ENCODE data around the gene VWA8.
"Not testable (repeated sequence)": the region's sequence is repeated elsewhere in the genome, so short reads cannot be mapped to it uniquely, and the experiment has no call there.

Gene VWA8

DNA sequence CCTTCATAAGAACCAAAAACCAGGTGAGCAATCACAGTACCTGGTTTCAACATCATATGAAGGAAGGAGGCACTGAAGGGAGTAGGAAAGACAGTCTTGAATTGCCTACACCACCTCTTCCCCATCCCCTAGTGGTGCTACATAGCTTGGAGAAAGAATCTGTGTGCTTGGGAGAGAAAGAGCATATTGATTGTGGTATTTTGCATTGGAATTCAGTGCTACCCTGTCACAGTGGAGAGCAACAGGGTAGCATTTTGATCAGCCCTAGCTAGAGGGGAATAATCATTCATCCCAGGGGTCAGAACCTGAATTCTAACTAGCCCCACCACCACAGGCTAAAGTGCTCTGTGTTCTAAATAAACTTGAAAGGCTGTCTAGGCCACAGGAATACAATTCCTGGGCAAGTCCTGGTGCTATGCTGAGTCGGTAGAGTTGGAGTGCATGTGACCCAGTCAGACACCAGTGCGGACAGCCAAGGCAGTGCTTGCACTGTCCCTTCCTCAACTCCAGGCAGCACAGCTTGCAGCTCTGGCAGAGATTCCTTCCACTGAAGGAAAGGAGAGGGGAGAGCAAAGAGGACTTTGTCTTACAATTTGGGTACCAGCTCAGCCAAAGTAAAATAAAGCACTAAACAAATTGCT lies 158.7 kb downstream of the VWA8 start:
- DNase-seq = no peak

- DNase-seq = no peak
Observed at GRCh38 chr13:41791056-41791455, 169.9 kb downstream of the VWA8 start.

DNA sequence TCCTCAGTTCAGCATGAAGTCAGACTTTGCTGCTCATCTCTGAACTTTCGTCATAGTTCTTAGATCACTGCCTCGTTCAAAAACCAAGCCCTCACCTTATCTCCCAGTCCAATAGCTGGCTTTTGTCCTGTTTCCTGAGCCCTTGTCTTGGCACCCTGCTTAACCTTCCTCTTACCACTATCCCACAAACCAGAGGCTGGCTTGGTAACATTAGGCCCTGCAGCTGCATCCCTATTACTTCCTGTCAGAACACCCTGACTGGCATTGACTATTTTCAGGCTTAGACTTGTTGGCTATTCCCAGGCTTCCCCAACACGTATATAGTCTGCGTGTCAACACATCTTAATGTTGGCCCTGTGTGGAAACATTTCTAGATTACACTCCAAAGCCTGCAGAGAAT lies 172.4 kb downstream of the VWA8 start:
- no peak for DNase-seq

DNA sequence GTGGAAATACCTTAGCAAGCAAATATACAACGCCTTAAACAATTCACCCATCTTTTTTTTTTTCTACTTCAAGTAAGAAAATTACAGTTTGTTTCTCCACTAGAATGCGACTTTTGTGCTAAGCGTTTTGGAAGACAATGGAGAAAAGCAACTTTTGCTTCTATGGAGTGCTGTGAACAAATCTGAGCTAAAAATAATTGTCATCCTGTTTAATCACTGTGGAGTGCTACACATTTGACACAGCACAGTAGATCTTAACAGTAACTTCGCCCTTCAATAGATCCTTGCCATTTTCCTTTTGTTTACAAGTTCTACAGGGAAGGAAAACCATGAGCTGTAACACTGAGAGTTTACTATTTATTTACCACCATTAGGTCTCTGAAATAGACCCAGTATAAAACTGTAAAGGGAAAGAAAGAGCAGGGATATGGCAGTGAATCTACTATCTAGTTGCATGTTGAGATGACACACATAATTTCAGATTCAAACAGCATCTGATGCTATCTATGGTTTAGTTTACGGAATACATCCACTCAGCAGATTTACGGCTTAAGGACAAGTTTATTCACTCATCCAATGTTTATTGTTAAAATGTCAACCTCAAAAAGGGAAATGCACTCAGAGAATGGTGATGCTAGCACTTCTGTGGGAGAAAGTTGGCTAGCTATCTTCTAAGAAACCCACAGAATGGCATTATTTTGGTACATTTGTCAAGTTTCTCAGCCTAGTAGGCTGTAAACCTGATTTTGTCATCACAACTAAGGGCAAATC lies 175.3 kb downstream of the VWA8 start:
- DNase-seq = no peak

DNA sequence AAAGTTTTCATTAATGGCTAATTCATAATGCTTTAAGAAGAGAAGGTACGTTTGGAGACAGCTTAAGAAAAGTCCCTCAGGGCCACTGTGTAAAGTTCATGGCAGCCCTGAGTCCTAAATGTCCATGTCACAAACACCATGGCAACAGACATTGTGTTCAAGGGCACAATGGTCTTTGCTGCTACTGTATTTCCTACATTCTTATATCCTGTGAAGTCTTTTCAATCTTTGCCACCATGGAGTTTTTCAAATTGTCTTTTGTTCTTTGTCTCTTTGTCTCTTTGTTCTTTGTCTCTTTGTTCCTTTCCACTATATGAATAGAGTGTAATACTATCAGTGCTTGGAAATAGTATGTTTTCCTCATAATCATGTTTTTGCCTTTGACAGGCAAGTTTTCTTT lies 178.8 kb downstream of the VWA8 start:
- DNase-seq = no peak

DNA sequence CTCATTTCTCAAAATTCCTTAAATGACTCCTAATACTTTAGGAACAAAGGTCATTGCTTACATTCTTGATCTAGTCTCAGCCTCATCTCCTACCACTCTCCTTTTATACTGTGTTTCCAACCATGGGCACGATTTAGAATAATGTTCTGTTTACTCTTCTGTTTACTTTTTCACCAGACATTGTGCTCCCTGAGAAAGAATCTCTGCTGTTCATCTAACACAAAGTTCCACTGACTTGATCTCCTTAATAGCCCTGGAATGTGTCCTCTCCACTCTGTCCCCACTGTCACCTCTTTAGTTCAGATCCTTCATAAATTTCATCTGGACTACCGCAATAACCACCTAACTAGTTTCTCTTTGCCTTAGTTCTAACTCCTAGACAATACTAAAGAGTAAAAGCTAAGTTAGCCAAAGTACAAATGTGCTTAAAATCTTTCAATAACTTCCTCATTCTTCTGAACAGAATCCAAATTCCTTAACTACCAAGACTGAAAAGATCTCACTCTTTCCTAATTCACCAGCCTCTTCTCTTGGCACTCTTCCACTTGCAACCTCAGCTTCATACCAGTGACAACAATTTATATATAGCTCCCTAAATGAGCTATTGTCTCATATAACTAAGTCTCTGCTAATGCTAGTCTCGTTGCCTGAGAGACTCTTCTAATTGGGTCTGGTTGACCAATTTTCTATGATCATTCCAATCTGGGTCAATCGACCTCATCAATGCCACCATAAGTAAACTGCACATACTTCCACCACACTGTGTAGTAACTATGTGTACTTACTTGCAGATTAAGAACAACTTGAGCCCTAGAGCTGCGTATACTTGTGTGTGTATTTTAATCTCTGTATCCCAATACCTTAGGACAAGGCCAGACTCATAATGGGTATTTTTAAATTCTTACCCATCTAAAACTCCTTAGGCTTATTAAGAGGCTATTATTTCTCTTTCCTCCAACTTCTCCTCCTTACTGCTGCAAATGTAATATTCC lies 179.9 kb downstream of the VWA8 start:
- no peak for DNase-seq

DNA sequence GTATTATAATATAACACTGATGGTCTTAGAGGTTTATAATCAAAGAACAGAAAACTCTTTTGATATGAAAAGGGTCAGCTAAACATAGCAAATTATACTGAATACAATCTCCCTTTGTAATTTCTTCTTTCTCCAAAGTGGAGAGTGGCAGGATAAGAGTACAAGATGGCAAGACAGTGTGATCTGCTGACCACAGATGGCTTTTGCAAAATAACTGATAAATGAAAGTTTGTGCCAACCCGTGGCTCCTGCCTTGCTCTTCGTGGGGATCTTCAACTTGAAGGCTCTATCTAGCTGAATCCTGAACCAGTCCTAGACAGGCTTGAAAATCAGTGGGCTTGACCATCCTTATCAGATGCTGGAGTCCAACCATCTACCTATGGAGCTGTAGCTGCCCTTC lies 185.7 kb downstream of the VWA8 start:
- DNase-seq = no peak

DNA sequence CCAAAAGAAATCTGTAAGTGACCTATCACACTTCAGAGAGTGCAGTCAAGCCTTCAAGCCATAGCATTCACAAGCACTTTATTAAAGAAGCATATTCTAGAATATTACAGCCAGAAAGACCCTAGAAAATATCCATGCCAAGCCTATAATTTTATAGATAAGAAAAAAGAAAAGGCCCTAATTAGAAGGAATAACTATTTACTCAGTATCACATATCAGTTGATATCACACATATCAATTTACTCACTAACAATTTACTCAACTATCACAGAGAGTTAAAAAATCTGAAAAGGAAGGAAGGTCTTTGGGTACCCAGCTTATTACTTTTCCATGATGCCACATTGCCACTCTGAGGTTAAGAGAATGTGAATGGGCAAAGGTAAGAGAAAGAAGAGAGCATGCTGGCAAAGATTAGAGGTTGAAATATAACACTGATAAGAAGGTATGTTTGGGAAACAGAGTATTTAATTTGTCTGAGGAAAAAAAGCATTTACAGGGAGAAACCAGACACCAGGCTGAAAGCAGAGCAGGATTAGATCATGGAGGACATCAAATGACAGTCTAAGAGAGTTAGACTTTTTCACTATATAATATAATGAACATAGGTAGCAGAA lies 186.2 kb downstream of the VWA8 start:
- DNase-seq = no peak

- DNase-seq = no peak
Observed at GRCh38 chr13:41767801-41768200, 193.1 kb downstream of the VWA8 start.

GRCh38 chr13:41766439-41766838 lies 194.5 kb downstream of the VWA8 start:
- DNase-seq = no peak

DNA sequence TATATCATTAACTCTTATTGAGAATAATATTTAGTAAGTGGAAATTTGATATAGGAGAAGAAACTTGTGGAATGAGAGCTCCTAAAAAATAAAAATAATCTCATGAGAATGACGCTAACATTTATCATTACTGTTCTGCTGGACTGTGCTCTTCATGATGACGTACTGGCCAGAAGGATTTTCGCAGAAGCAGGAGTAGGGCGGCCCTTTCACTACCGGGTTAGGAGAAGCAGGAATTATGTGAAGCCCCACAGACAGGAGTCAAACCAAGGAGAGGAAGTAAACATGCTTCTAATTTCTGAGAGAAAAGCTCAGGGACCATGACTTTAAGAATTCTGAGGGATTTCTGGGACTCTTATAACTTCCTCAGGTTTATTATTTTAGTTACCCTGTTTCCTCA lies 195.1 kb downstream of the VWA8 start:
- DNase-seq = no peak

- DNase-seq = no peak
Observed at GRCh38 chr13:41765020-41765419, 195.9 kb downstream of the VWA8 start.

DNA sequence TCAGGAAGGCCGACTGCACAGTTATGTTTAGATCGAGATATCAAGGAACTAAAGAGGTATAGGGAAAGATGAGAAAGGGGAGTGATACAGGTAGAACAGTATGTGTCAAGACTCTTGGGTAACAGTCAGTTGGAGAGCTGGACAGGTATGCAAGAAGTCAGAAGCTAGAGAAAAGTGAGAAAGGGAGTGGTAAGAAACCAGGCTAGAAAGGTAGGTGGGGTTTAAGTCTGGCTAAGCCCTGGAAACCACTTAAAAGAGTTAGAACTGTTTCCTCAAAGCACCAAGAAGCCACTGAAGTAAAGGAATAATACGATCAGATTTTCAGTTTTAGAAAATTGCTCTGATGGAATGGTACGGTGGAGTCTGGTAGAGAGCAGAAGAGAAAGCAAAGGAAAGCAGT lies 196.4 kb downstream of the VWA8 start:
- no peak for DNase-seq

- DNase-seq = no peak
Observed at GRCh38 chr13:41763782-41764181, 197.1 kb downstream of the VWA8 start.

DNA sequence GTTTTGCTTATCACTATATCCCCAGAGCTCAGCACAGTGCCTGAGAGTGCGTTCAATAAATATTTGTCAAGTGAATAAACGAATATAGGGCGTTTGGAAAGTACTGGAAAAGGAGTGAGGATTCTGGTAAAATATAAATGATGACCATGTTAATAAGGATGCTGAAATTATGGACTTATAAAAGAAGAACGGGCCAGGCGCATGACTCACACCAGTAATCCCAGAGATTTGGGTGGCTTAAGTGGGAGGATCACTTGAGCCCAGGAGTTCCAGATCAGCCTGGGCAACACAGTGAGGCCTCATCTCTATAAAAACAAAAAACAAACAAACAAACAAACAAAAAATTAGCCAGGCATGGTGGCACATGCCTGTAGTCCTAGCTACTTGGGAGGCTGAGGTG lies 198.1 kb downstream of the VWA8 start:
- no peak for DNase-seq

DNA sequence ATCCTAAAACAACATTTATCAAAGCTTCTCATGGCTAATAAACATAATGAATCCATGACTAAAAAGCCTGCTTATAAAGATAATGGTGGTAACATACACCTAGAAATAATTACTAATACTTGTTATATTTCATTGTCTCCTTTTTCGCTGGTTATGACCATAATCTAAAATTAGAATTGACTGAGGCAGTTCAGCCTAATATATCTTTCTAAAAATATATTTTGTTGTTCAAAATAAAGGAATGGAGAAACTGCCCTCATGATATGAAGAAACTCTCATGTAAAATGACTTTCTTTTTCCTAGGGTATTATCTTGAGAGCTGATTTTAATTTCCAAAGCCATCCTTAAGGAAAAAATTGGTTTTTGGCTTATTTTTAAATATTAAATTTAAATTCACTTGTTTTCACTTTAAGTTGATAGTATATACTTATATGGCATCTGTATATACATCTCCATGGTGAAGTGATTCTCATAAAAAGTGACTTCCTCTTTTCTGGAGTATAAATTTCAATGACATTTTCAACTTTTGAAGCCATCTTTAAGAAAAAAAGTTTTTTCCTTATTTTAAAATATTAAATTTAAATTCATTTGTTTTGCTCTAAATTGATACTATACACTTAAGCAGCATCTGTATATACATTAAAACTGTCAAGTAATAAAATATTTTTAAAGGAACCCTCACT lies 204.6 kb downstream of the VWA8 start:
- DNase-seq = no peak

DNA sequence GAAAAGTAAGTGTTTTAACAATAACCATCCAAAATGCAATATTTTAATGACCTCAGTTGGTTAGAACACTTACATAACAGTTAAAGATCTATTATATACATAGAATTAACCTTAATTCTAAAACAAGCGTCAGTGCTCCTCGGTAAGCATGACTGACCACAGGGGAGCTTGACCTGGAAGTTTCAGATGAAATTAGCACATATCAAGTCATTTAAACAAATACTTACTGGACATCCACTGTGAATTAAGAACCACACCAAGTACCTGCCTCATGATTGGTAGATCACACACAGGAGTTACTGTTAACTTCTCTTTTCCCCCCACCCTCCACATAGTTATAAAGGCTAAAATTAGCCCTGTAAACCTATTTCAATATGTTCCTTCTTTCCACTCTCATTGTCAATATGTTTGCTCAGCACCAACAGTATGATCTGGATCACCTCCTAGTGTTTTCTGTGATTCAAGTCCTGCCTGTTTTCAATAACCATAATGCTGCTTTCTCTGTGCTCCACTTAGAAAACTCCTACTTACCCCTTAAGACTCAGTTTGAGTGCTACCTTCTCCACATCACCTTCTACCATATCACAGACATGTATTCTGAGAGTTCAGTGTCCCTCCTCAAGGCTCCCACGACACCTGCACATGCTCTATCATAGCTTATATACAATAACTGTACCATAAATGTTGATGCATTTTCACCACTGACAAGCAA lies 209.0 kb downstream of the VWA8 start:
- DNase-seq = no peak

DNA sequence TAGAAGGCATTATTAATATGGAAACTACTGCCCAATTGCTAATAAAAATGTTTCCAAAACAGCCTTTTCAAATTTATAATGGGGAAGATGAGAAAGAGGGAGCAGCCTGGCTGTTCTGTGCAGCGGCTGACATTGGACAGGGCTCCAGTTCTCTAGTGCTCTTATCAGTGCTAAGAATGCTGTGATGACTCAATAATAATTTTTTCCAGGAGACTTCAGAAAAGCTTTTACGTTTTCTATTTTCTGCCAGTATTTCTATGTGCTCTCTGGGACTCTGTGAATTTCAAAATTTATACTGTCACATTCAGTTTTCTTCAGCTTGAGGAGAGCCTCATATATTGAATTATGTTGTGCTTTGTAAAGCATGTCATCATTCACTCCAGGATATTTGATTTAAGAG lies 209.6 kb downstream of the VWA8 start:
- DNase-seq = no peak

- DNase-seq = no peak
Observed at GRCh38 chr13:41746259-41746658, 214.7 kb downstream of the VWA8 start.

DNA sequence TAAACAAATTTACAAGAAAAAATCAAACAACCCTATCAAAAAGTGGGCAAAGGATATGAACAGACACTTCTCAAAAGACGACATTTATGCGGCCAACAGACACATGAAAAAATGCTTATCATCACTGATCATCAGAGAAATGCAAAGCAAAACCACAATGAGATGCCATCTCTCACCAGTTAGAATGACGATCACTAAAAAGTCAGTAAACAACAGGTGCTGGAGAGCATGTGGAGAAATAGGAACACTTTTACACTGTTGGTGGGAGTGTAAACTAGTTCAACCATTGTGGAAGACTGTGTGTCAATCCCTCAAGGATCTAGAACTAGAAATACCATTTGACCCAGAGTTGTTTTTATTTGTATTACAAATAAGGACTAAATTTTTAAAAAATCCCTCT lies 215.4 kb downstream of the VWA8 start:
- DNase-seq = not testable (repeated sequence)

DNA sequence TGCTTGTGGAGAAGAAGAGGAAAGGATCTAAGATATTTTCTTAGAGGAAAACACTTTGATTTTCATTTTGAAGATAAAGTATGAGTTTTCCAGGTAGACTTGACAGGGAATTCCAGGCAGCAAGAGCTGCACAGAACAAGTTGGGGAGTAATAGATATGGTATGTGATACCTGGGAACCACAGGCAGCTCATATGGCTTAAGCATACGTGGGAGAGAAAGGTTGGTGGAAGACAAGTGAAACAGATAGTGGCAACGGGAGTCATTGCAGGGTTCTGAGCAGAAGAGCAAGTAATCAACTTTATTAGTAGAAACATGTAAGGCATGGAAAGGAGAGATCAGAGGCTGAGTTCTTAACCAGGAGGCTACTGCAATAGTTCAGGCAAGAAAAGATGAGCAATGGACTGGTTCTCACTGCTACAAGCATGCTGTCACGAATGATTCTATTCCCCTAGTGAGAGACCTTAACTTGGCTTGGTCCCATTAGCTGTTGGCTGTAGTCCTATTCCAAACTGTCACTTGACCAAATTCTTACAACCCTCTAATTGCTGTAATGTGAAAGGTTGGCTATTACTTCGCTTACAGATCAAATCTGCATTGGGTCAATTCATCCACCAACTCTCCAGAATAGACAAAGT lies 217.9 kb downstream of the VWA8 start:
- DNase-seq = no peak
